Kasumi-1 (cell line): ENCODE data around the gene ZNF225.
"Not testable (repeated sequence)": the region's sequence is repeated elsewhere in the genome, so short reads cannot be mapped to it uniquely, and the experiment has no call there.

Experiments
- DNase-seq, 2 experiments: peaks; one replicate each; lab custom pipeline; 2025; lab: John Stamatoyannopoulos, UW

ZNF225 gene

DNA sequence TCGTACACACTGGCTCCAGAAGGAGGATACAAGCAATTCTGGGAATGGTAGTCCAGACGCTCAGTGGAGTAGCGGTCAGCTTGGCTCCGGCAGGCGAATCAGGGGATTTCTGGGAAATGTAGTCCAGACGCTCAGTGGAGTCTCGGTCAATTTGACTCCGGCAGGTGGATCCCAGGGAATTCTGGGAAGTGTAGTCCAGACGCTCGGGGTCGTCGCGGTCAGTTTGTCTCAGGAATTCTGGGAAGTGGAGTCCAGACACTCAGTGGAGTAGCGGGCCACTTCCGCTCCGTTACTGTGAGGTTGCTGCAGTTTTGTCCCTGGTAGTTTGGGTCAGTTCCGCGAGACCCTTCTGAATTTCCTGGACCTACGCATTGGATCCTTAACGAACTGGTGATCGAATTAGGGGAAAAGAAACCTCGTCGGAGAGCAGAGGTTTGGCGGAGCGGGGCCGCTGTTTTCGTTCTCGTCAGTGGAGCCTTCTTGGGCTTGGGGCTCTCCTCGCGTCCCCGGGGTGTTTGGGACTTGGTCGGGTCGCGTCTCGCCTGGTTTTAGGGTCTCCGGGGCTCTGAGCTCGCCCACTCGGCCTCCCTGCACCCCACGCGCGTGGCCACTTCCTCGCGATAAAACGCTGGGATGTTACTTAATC lies at the start of gene ZNF225:
ZNF225 (plus strand) TSS at position 262 of the 646 bp plus-strand sequence. CDS start 2,429 bp downstream, outside the sequence.
- DNase-seq: peak; percentile 98

DNA sequence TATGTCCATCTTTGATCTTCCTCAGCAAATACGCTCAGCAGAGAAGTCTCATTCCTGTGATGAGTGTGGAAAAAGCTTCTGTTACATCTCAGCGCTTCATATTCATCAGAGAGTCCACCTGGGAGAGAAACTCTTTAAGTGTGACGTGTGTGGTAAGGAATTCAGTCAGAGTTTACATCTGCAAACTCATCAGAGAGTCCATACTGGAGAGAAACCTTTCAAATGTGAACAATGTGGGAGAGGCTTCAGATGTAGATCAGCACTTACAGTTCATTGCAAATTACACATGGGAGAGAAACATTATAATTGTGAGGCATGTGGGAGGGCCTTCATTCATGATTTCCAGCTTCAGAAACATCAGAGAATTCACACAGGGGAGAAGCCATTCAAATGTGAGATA lies 46.9 kb upstream of the ZNF225 start:
- no peak for DNase-seq

DNA sequence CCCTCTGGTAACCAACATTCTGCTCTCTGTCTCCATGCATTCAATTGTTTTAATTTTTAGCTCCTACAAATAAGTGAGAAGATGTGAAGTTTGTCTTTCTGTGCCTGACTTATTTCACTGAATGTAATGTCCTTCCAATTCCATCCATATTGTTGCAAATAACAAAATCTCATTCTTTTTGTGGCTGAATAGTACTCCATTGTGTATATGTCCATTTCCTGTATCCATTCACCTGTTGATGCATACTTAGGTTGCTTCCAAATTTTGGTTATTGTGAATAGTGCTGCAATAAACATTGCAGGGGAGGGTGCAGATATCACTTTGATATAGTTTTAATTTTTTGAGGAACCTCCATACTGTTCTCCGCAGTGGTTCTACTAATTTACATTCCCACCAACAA lies 43.8 kb upstream of the ZNF225 start:
- DNase-seq: no peak

DNA sequence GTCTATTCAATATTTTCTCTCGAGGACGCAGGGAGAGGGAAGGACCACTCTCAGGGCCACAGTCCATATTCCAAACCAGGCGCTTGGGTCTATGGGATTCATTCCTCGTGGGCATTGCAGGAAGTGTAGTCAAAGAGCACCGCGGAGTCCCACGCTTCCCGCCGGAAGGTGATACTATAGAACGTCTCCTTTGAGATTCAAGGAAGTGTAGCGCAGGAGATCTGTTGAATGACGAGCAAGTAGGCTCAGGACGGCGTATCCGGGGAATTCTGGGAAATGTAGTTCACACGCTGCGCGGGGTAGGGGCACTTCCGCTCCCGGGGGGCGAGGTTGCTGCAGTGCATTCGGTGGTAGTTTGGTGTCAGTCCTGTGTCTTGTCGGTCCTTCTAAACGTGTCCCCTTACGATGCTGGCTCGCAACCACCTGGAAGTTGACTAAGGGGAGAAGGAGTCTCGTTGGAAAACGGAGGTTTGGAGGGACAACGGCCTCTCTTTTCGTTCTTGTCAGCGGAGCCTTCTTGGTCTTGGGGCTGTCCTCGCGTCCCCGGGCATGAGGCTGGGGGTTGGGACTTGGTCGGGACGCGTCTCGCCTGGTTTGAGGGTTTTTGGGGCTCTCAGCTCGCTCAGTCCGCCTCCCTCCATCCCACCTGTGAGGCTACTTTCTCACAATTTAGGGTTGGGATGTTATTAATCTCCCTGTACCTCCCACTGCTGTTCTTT lies 41.2 kb upstream of the ZNF225 start, which contains the start of gene ZNF284:
ZNF284 (plus strand) TSS at position 336 of the 719 bp plus-strand sequence. CDS start 4,231 bp downstream, outside the sequence.
- DNase-seq: peak; percentile 96 to 97

DNA sequence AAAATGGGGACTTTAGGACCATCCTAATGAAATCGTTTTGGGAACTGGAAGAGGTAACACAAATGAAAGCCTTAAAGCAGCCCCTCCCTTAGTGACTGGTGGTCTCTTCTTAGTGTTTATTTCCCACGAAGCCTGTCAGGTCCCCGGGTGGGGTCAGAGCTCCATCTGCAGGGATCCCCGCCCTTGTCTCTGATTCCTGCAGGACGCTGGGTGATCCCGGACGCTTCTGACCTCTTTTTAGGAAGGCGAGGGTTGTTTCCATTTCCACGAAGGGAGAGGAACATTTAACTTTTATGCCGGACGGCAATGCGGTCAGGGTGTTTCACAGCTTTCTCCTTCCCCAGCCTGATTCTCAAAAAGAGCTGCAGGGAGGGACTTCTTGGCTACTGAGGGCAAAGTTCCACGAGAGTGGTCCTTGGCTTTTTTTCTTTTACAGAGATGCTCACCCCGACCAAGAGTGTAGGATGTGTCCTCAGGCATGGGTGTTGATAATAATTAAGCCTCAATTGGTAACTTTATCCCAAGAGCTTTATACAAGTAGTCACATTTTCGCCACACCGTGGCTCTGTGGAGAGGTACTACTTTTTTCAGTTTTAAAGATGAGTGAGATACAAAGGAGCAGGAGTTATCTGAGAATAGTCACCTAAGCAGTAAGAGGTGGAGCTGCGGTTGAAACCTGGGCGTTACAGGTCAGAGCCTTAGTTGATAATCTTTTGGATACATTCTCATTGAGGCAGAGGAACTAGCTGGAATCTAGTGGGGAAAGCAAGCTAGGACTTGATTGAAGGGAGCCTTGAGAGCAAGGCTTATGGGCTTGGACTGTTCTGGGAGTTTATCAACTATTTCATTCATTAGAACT lies 40.4 kb upstream of the ZNF225 start:
- peak in 1 of 2 experiments; percentile 6 for DNase-seq

DNA sequence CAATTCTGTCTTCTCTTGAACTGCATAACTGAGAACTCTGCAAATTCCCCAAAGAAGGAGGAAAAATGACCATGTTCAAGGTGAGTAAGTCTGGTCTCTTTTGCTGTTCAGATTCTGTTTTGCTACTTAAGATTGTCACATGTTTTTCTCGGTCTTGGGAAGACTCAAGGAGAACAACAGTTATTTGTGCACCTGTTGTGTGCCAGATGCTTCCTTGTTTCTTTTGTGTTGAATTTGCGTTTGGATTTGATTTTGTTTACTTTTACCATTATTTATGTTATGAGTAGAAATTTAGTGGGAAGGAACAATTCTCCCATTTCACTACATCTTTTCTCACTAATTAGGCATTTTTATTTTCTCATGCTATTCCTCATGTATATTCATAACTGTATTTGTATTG lies 36.9 kb upstream of the ZNF225 start:
- no peak for DNase-seq

DNA sequence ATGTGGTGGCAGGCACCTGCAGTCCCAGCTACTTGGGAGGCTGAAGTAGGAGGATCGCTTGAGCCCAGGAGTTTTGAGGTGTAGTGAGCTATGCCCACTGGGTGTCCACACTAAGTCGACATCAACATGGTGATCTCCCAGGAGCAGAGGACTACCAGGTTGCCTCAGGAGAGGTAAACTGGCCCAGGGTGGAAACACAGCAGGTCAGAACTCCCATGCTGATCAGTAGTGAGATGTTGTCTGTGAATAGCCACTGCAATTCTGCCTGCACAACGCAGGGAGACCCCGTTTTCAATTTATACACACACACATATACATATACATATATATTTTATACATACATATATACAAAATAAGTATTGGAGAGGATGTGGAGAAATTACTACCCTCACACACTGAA lies 21.1 kb upstream of the ZNF225 start:
- DNase-seq: no peak

DNA sequence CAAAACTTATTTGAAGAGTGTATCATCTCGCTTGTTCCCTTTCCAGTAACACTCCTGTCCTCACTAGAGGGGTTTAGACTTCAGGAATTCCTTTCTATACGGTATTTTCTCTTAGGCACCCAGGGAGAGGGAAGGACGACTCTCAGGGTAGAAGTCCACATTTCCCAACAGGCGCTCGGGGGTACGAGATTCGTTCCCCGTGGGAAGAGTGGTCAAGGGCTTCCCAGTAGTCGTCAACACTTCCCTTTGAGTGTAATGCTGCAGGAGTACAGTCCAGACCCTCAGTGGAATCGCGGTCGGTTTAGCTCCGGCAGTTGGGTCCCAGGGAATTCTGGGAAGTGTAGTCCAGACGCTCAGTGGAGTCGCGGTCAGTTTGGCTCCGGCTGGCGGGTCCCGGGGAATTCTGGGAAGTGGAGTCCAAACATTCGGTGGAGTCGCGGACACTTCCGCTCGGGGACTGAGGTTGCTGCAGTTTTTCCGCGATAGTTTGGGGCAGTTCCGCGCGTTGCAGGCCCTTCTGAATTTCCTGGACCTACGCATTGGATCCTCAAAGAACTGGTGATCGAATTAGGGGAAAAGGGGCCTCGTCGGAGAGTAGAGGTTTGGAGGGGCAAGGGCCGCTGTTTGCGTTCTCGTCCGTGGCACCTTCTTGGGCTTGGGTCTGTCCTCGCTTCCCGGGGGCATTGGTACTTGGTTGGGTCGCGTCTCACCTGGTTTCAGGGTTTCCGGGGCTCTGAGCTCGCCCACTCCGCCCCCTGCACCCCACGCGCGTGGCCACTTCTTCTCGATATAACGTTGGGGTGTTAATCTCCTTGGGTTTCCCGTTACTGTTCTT lies 19.1 kb upstream of the ZNF225 start, which contains the start of gene ZNF224:
ZNF224 (plus strand) TSS at position 431 of the 835 bp plus-strand sequence. CDS start 3,513 bp downstream, outside the sequence.
- peak; percentile 95 to 96 for DNase-seq

DNA sequence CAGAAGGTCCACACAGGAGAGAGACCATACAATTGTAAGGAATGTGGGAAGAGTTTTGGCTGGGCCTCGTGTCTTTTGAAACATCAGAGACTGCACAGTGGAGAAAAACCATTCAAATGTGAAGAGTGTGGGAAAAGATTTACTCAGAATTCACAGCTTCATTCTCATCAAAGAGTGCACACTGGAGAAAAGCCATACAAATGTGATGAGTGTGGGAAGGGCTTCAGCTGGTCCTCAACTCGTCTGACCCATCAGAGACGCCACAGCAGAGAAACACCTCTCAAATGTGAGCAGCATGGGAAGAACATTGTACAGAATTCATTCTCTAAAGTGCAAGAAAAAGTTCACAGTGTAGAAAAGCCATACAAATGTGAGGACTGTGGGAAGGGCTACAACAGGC lies 5.4 kb upstream of the ZNF225 start:
- no peak for DNase-seq

DNA sequence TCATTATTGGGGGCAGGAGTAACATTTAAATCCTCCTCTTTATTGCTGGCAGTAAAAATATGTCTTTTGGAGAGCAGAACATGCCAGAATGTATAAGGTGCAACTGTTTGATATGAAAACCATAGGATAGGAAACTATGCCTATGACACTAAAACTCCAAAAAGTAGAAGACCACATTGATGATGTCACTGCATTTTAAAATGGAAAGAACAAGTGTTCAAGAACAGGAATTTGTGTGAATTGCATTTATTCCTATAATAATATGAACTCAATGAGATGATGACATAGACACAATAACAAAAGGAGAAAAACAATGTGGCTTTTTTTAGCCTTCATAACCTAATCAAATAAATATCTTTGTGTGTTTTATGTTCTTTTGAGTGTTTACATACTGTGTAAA lies 3.7 kb upstream of the ZNF225 start:
- DNase-seq: no peak

DNA sequence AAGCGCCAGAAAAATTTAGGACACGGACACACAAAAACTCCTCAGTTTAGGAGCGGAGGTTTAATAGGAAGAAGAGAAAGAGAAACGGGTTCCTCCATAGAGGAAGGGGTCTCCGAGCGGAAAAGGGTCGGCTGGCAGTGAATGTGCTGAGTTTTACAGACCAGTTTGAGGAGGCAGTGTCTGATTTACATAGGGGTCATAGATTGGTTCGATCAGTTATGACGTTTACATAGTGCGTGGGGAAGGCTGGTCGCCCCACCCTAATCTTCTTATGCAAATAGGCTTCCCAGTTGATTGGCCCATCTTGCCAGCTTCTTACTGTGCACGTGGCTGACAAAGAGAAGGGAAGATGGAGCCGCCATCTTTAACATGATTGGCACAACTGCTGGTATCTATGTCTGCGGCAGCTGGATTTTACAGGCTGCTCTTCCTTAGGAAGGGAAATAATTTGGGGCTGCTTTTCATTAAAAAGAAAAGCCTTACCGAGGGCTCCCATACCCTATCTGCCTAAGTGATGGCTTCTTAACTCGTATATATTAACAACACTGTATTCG lies 1.2 kb upstream of the ZNF225 start:
- no peak for DNase-seq

DNA sequence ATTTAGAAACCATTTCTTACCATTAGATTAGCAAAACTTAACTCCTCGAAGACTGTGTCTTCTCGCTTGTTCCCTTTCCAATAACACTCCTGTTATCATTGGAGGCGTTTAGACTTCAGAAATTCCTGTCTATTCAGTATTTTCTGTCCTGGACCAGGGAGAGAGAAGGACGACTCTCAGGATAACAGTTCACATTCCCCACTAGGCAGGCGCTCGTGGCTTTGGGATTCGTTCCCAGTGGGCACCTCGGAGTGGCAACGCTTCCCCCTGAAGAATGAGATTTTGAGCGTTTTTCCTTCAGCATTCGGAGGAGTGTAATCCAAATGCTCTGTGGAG lies 429 bp upstream of the ZNF225 start:
- no peak for DNase-seq

DNA sequence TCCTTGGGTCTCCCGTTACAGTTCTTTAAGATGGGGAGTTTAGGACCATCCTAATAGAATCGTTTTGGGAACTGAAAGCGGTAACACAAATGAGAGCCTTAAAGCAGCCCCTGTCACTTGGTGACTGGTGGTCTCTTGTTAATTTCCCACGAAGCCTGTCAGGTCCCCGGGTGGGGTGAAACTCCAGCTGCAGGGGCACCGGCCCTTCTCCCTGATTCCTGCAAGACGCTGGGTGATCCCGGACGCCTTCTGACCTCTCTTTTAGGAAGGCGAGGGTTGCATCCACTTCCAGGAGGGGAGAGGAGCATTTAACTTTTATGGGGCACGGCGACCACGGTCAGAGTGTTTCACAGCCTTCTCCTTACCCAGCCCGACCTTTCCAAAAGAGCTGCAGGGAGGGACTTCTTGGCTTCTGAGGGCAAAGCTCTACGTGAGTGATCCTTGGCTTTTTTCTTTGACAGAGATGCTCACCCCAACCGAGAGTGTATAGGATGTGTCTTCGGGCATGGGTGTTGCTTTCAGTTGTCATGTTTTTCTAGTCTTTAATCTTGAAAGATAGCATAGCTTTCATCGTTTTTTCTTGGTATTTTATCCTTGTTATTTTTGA lies 688 bp downstream of the ZNF225 start:
- peak in 1 of 2 experiments; percentile 57 for DNase-seq

DNA sequence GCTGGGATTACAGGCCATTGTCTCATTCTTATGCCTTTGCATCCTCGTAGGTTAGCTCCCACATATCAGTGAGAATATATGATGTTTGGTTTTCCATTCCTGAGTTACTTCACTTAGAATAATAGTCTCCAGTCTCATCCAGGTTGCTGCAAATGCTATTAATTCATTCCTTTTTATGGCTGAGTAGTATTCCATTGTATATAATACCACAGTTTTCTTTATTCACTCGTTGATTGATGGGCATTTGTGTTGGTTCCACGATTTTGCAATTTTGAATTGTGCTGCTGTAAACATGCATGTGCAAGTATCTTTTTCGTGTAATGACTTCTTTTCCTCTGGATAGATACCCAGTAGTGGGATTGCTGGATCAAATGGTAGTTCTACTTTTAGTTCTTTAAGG lies 8.0 kb downstream of the ZNF225 start:
- not testable (repeated sequence) for DNase-seq

DNA sequence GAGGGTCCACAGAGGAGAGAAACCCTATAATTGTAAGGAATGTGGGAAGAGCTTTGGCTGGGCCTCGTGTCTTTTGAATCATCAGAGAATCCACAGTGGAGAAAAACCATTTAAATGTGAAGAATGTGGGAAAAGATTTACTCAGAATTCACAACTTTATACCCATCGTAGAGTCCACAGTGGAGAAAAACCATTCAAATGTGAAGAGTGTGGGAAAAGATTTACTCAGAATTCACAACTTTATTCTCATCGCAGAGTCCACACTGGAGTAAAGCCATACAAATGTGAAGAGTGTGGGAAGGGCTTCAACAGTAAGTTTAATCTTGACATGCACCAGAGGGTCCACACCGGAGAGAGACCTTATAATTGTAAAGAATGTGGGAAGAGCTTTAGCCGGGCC lies 18.8 kb downstream of the ZNF225 start:
- DNase-seq: no peak

DNA sequence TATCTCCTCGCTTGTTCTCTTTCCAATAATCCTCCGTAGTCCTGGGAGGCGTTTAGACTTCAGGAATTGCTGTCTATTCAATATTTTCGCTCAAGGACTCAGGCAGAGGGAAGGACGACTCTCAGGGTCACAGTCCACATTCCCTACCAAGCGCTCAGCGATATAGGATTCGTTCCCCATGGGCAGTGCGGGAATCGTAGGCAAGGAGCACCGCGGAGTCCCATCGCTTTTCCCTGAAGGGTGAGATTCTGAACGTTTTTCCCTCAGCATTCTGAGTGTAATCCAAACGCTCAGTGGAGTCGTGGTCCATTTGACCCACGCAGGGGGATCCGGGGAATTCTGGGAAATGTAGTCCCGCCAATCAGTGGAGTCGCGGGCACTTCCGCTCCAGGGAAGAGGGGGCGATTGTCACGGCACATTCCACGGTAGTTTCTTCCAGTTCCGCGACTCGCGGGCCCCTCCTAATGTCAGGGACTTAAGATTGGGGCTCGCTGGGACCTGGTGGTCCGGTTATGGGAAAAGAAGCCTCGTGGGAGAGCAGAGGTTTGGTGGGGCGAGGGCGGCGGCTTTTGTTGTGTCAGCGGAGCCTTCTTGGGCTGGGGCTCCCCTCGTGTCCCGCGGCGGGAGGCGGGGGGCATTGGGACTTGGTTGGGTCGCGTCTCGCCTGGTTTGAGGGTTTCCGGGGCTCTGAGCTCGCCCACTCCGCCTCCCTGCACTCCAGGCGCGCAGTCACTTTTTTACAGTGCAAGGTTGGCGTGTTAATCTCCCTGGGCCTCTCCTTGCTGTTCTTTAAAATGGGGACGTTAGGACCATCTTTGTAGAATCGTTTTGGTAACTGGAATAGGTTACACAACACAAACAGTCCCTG lies 28.2 kb downstream of the ZNF225 start, which contains the start of gene ZNF234:
ZNF234 (plus strand) TSS at position 364 of the 868 bp plus-strand sequence. CDS start 3,079 bp downstream, outside the sequence.
- DNase-seq: peak; percentile 71 to 79

DNA sequence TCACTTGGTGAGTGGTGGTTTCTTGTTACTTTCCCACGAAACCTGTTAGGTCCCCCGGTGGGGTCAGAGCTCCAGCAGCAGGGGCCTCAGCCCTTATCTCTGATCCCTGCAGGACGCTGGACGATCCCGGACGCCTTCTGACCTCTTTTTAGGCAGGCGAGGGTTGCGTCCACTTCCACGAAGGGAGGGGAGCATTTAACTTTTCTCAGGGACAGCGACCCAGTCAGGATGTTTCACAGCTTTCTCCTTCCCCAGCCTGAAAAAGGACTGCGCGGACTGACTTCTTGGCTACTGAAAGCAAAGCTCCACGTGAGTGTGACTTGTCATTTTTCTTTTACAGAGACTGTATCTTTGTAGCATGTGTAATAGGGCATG lies 28.8 kb downstream of the ZNF225 start:
- DNase-seq: peak; percentile 21

DNA sequence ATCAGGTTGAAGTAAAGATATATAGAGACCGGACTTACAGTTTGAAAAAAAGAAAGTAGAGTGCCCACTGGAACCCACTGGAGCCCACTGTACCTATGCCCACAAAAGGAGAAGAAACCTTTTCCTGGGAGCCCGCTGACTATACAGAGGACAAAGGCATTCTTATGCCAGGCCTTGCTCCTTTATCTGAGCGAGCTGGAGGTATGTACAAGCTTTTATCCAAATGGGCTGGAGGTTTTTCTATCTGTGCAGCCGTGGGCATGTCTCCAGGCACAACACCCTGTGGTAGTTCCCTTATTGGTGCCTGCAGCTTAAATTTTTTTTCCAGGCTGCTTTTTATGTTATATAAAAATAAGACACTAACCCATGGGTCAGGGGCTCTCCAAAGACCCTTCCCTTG lies 36.6 kb downstream of the ZNF225 start:
- DNase-seq: no peak

DNA sequence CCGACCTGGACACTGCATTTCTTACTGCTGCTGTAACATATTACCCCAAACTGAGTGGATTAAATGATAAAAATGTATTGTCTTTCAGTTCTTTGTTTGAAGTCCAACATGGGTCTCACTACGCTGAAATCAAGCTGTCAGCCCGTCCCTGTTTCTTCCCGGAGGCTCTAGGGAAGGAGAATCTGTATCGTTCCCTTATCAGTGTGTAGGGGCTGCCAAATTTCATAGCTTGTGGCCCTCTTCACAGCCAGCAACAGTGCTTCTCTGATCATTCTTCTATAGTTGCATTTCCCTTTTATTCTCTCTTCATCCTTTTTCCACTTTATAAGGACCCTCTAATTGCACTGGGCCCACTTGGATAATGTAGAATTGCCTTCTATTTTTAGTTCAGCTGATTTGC lies 38.3 kb downstream of the ZNF225 start:
- DNase-seq: no peak

DNA sequence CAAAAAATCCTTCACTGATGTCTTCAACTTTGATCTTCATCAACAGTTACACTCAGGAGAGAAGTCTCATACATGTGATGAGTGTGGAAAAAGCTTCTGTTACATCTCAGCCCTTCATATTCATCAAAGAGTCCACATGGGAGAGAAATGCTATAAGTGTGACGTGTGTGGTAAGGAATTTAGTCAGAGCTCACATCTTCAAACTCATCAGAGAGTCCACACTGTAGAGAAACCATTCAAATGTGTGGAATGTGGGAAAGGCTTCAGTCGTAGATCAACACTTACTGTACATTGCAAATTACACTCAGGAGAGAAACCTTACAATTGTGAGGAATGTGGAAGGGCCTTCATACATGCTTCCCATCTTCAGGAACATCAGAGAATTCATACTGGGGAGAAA lies 43.3 kb downstream of the ZNF225 start:
- DNase-seq: no peak
